Nephron (organoid): ENCODE data around the gene NAA80.

Experiments used
- H3K27ac Mint-ChIP-seq, 3 experiments: 2 replicates each; pipeline ENCODE4 v1.8.0; 2020; ENCODE audit warnings: mixed read lengths in 3 of 3, mild to moderate bottlenecking in 2 of 3, moderate library complexity in 1 of 3
- H3K27me3 Mint-ChIP-seq: 2 replicates; pipeline ENCODE4 v1.8.0; 2021; ENCODE audit warnings: low read depth, mild to moderate bottlenecking, moderate library complexity, mixed read lengths
- H3K36me3 Mint-ChIP-seq: 2 replicates; pipeline ENCODE4 v1.8.0; 2020; ENCODE audit warnings: low read depth, mixed read lengths
- H3K4me1 Mint-ChIP-seq: 2 replicates; pipeline ENCODE4 v1.8.0; 2020; ENCODE audit warnings: mixed read lengths
- H3K4me3 Mint-ChIP-seq, 3 experiments: 2 replicates each; pipeline ENCODE4 v1.8.0; 2020; ENCODE audit warnings: mild to moderate bottlenecking in 3 of 3, mixed read lengths in 3 of 3, moderate library complexity in 2 of 3
- H3K9me3 Mint-ChIP-seq: 2 replicates; pipeline ENCODE4 v1.8.0; 2020; ENCODE audit warnings: mixed read lengths
- TF ChIP-seq, protein P1 (sequence below), 3 experiments: fragments of 200-600 bp; sonication (generic); IDR thresholded peaks; one replicate each; pipeline ENCODE4 v1.5.0; 2021; ENCODE audit warnings: antibody characterized with exemption in 3 of 3; ENCODE audit not compliant: unreplicated experiment in 3 of 3

The NAA80 gene

DNA sequence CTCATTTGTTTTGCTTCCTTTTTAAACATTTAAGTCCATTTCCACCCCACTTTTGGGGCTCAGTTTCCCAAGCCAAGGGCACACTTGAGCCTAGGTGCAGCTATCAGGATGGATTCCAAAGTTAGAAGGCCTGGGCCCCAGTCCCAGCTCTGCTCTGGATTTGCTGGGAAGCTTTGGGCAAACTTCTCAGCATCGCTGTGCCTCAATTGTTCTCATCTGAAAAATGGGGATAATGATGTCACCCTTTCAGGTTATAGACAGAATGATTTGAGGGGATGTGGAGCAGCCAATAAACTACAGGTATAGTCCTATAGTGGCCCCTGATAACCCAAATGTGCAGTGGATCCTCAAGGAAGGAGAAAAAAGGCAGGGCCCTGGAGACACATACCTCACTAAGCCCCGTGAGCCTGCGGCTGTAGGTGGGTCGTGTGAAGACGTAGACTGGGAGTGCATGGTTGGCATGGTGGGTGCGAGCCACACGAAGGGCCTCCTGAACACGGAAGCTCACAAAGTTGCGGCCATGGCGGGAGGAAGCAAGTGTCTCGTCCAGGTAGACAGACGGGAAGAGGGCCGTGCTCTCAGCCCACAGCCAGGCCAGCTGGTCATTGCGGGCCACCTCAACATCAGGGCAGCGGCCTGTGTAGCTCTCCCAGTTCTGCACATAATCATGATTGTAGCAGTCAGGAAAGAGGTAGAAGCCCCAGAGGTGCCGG, 20.1 kb upstream of the NAA80 start:
- peaks cover 33% of the 10 kb centered on the region for H3K4me1 Mint-ChIP-seq
- peak overlapping the region; percentile 82 to 99 (median 99) for H3K27ac Mint-ChIP-seq
- H3K27me3 Mint-ChIP-seq, result no peaks in the 10 kb centered on the region
- peaks cover 43% of the 10 kb centered on the region for H3K36me3 Mint-ChIP-seq
- TF ChIP-seq, protein P1, sequence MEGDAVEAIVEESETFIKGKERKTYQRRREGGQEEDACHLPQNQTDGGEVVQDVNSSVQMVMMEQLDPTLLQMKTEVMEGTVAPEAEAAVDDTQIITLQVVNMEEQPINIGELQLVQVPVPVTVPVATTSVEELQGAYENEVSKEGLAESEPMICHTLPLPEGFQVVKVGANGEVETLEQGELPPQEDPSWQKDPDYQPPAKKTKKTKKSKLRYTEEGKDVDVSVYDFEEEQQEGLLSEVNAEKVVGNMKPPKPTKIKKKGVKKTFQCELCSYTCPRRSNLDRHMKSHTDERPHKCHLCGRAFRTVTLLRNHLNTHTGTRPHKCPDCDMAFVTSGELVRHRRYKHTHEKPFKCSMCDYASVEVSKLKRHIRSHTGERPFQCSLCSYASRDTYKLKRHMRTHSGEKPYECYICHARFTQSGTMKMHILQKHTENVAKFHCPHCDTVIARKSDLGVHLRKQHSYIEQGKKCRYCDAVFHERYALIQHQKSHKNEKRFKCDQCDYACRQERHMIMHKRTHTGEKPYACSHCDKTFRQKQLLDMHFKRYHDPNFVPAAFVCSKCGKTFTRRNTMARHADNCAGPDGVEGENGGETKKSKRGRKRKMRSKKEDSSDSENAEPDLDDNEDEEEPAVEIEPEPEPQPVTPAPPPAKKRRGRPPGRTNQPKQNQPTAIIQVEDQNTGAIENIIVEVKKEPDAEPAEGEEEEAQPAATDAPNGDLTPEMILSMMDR (IDR thresholded peaks at IDR 0.05; ENCODE audit: unreplicated experiment in 3 of 3), result no peak
- peak overlapping the region; percentile 93 to 99 (median 99) for H3K4me3 Mint-ChIP-seq
- no peaks in the 10 kb centered on the region for H3K9me3 Mint-ChIP-seq

DNA sequence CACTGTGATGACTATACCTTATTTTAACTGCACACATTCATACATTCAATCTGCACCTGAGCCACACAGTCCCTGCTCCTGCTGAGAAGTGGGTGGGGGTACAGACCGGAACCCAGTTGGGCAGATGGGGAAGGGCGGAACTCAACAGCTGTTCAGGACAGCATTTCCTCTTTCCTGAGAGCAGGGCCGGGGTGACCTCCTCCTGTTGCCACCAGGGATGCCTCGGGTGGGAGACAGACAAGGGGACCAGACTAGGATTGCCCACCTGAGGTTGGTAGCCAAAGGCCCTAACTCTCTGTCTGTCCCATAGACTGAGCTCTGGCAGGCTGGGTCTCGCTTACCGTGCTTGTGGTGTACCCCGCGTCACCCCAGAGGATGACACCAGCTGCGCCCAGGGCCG, 19.4 kb upstream of the NAA80 start:
- H3K9me3 Mint-ChIP-seq, result peaks cover 6% of the 10 kb centered on the region
- TF ChIP-seq, protein P1 (IDR thresholded peaks at IDR 0.05; ENCODE audit: unreplicated experiment in 3 of 3), result no peak
- peak overlapping the region; percentile 35 to 99 (median 59) for H3K27ac Mint-ChIP-seq
- peaks cover 33% of the 10 kb centered on the region for H3K4me1 Mint-ChIP-seq
- H3K4me3 Mint-ChIP-seq, result peak overlapping the region; percentile 76 to 99 (median 93)
- H3K36me3 Mint-ChIP-seq, result peaks cover 50% of the 10 kb centered on the region
- no peaks in the 10 kb centered on the region for H3K27me3 Mint-ChIP-seq

DNA sequence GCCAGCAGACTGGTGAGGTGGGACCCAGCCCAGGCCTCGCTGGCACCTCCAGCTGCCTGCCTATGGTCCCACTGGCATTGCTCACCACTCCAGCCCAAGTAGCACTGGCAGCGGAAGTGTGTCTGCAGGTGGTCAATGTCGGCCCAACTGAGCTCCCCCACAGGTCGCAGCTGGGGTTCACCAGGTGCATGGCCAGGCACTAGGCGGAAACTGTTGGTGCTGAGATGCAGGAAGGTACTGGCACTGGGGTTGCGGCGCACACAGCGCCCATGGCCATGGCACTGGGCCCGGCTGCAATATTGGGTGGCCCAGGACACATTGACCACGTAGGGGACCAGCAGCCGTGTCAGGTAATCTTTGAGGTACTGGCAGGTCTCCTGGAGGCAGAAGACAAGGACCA, 19.0 kb upstream of the NAA80 start:
- H3K27me3 Mint-ChIP-seq, result no peaks in the 10 kb centered on the region
- peaks cover 7% of the 10 kb centered on the region for H3K9me3 Mint-ChIP-seq
- H3K4me1 Mint-ChIP-seq, result peaks cover 32% of the 10 kb centered on the region
- TF ChIP-seq, protein P1 (IDR thresholded peaks at IDR 0.05; ENCODE audit: unreplicated experiment in 3 of 3), result no peak
- H3K4me3 Mint-ChIP-seq, result peak overlapping the region; percentile 76 to 99 (median 93)
- H3K36me3 Mint-ChIP-seq, result peaks cover 54% of the 10 kb centered on the region
- peak overlapping the region in 2 of 3 experiments; percentile 59 to 99 for H3K27ac Mint-ChIP-seq

DNA sequence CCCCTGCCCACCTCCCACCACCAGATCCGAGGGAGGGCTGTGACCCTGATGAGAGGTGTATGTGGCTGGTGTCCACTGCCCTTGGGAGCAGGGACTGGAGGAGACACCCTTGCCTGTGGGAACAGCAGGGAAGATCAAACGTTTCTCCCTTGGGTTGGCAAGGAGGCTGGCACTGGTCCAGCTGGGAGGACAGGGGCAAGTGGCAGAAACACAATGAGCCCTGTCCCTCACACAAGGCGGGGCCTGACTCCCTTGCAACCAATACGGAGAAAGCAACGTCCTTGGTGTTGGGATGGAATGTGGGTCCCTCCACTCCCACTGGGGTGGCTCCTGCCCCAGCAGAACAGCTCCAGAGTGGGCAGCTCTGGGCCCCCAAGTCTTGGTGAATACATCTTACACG, 18.1 kb upstream of the NAA80 start:
- TF ChIP-seq, protein P1 (IDR thresholded peaks at IDR 0.05; ENCODE audit: unreplicated experiment in 3 of 3), result no peak
- Mint-ChIP-seq H3K27ac (peak overlapping the region in 2 of 3 experiments; percentile 25 to 51), H3K36me3 (peaks cover 56% of the 10 kb centered on the region), H3K4me1 (peaks cover 28% of the 10 kb centered on the region), H3K9me3 (peaks cover 7% of the 10 kb centered on the region), H3K4me3 (peak overlapping the region; percentile 24 to 62 (median 61)), H3K27me3 (no peaks in the 10 kb centered on the region)

DNA sequence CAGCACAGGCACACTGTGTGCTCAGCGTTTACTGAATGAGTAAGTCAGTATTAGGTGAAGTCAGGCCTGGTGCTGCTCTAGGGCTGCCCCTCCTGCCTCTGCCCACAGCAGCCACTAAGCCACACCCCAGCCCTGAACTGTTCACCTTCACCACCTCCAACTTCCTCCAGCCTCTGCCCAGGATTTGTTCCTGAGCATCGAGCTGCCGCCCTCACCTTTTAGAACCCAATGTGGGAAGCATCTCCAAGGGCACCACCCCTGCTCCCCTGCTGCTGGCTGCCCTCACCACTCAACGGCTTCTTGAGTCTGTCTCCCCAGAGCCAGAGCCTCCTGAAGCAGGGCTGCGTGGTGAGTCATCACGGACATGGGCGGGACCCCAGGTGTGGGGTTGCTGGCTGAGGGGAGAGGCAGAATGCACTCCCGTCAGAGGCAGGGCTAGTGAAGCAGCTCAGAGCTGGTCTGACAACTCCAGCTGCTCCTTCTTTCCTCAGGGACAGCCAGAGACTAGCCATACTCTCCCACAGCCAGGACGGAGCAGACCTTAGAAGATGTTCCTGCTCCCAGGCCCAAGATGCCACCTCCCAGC, 17.5 kb upstream of the NAA80 start:
- Mint-ChIP-seq H3K27me3 (no peaks in the 10 kb centered on the region), H3K9me3 (peaks cover 7% of the 10 kb centered on the region), H3K4me3 (peak overlapping the region in 2 of 3 experiments; percentile 24 to 28), H3K36me3 (peaks cover 56% of the 10 kb centered on the region), H3K4me1 (peaks cover 28% of the 10 kb centered on the region), H3K27ac (peak overlapping the region in 2 of 3 experiments; percentile 25 to 51)
- TF ChIP-seq, protein P1 (IDR thresholded peaks at IDR 0.05; ENCODE audit: unreplicated experiment in 3 of 3), result no peak
